NCI-H2196 (cell line): ENCODE data around the gene CERK.

Experiments
- DNase-seq: peaks from one replicate; lab custom pipeline; 2025; ENCODE audit not compliant: unreplicated experiment; lab: John Stamatoyannopoulos, UW

CERK gene

GRCh38 chr22:46703996-46704370, 34.1 kb downstream of the CERK start:
- DNase-seq: no peak

GRCh38 chr22:46703171-46703995, 34.7 kb downstream of the CERK start:
- DNase-seq: no peak

- DNase-seq: no peak
Observed at GRCh38 chr22:46701262-46701661, 36.8 kb downstream of the CERK start.

DNA sequence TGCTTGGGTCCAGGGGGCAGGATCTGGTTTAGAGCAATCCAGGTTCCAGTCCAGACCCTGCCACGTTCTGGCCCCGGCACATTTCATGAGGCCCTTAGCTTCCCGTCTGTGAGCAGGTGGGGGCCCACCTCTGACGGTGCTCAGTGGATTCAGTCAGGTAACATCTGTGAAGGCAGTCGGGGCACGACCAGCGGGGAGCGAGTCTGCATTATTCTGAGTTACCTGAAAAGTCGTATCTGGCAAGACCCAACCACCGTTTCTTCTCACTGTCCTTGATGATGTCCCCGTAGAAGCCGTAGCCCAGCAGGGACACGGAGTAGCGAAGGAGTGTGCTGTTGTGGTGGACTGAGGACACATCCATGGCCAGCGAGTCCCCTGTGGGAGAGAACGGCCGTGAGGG, 39.0 kb downstream of the CERK start:
- no peak for DNase-seq

DNA sequence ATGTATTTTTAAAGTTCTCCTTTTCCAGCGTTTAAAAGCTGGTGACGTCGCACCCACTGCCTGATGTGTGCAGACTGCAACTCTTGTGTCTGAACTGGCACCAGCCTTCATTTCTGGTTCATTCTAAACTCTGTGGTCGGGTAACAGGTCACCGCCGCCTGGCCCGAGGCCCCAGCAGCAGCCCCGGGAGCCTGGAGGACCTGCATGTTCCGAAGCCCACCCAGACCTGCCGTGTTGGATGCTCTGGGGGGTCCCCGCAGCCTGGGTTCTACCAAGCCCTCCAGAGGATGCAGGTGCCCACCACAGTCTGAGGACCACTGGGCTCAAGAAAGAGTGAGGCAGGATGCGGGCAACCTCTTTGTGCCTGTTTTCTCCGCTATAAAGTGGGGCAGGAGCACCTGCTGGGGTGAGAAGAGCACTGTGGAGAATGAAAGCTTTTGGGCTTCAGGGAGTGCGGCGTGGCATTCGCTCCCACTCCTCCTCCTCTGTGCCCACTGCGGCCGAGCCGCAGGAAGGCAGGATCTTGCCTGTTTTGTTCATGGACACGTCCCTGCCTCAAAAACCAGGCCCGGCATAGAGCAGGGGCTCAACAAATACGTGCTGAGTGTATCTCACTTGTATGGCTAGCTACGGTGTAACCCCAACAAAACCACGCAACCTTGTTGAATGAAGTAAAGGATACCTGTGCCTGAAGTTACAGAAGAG, 40.1 kb downstream of the CERK start:
- DNase-seq: no peak

DNA sequence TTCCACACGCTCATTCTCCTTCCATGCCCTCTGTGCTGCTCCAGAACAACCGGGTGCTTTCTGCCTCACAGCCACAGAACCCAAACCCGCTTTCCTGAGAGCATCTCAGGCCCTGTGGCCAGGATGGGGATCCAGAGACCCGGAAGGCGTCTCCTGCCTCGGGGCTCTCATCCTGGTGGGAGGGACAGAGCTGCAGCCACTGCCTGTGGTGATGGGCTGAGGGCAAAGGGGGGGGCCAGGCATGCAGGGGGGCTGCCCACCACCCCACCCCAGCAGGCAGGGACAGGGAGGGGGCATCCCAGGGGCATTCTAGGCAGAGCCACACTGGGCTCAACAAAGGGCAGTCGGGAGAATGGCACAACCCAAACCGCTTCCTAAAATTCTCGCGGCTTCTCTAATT, 41.4 kb downstream of the CERK start:
- no peak for DNase-seq

DNA sequence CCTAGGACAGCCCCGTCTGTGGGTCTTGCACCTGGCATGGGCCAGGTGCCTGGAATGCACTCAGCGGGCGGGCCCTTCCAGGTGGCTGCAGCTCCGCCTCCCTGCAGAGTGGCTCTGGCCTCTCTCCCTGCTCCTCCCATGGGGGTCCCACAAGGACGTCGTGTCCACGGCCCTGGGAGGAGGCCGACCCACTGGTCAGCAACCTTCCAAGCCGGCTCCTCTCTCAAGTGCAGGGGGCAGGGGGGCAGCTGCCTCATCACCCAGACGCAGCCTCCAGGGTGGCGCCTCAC, 41.9 kb downstream of the CERK start:
- peak; percentile 55 for DNase-seq

DNA sequence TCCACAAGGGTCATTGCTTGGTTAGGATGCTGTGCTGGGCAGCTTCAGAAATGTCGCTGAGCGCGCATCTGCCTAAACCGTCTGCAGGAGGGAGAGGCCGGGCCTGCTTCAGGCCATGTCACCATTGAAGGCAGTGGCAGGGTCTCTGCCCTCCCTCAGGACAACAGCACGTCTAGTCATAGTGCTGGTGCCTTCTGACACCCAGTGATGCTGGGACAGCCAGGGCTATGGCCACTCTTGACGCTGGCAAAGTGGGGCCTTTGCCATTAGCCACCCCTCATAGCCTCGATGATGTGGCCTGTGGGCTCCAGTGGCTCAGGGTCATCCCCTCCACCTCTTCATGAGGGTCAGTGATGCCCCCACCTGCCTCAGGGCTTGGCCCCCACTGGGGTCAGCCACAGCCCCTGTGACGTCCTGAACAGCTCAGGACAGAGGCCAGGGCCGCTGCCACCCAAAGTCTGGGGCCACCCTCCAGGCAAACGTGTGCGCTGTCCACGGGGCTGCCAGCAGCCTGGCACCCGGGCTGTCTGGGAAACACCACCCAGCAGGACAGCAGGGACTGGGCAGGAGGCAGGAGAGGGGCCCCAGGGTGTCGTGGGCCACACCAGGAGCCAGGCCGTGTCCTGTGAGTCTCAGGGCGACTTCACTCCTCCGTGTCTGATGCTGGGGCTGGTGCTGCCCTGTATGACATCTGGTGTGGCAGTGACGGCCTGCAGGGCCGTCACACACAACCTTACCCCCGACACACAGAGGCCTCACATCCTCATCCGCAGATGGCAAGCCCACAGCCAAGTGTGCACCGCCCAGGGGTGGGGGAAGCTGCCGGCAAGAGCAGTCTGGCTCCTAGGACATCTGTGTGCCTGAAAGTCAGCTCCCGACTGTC, 42.5 kb downstream of the CERK start:
- DNase-seq: no peak

- no peak for DNase-seq
Observed at GRCh38 chr22:46694416-46695170, 43.5 kb downstream of the CERK start.

DNA sequence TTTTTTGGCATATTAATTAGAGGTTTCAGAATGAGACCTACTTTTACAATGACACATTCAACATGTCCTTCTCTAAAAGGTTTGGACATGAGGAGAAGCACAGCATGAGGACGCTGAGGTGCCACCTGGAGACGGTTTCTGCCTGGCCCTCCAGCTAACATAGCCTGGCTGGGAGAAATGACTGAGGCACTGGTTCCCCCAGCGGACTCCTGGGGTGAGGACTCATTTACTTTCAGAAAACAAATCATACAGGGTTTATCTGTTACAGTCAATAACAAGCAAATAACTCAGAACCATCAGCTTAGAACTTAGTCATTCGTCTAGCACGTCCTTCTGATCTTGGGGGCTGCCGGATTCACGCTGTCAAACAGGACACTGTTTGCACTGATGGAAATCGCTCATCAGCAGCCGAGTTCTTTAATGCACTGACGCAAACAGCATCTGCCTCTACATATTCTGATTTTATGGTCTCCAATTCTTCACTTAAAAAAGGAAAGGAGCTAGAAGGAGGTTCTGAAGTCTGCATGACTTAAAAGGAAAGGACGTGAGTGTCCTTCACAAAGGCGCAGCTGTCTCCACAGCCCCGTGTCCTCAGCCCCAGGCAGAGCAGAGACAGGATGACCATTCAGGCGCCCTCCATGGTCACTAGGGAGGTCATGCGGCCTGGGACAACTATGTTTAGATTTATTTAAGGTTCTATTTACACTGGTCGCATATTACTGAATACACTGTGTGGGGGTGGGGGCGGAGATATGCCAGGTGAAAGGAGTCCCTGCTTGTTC, 44.2 kb downstream of the CERK start:
- no peak for DNase-seq

DNA sequence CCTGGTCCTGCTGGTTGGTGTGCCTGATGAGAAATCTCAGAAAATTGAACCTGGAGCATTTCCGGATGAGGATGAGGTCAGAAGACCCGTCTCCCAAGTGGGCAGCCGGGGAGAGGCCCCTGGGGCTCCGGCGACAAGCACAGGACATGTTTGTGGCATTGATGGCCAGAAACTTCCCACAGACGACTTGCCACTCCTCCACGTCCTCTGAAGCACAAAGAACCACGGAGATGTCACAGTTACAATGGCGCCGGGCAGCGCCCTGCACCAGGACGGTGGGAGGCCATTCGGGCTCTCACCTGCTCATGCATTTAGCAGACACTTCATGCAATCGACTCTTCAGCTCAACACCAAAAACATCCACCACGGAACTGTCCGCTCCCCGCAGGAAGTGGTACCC, 46.5 kb downstream of the CERK start:
- DNase-seq: no peak

GRCh38 chr22:46690146-46690545, 47.9 kb downstream of the CERK start:
- DNase-seq: no peak

GRCh38 chr22:46688949-46689348, 49.1 kb downstream of the CERK start:
- no peak for DNase-seq

DNA sequence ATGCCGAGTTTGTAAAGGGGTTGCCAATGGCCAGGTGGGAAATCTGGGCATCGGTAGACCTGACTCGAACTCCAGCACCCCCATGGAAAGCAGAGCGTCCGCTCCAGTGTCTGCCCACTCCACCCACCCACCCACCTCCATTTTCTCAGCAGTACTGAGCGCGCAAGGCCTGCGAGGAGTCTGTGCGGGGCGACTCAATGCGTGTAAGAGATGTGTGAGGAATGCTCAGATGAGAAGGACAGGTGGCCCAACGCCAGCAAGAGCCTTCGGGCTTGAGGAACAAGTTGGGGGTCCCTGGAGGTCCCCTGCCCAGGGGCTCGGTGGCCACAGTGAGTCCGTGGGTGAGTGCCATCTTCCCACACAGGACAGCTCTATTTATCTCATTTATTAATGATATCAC, 50.6 kb downstream of the CERK start:
- DNase-seq: no peak

DNA sequence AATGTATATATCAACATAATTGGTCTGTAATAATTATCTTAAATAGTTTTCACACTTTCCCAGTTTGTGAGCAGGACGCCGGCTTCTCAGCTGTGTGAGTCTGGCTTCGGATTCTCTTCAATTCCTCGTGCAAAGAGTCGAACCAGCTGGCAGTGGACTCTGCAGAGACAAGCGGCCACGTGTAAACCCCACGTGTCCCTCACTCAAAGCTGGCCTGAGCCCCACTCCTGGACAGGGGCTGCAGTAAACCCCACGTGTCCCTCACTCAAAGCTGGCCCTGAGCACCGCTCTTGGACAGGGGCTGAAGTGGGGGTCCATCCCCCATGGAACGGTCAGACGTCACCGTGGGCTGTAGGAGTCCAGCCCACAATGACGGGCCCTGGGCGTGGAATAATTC, 51.0 kb downstream of the CERK start:
- DNase-seq: no peak

GRCh38 chr22:46686221-46687047, 51.6 kb downstream of the CERK start:
- no peak for DNase-seq

- peak; percentile 79 for DNase-seq
Observed at GRCh38 chr22:46684706-46685105, 53.3 kb downstream of the CERK start.

- DNase-seq: no peak
Observed at GRCh38 chr22:46682011-46682731, 55.9 kb downstream of the CERK start.

DNA sequence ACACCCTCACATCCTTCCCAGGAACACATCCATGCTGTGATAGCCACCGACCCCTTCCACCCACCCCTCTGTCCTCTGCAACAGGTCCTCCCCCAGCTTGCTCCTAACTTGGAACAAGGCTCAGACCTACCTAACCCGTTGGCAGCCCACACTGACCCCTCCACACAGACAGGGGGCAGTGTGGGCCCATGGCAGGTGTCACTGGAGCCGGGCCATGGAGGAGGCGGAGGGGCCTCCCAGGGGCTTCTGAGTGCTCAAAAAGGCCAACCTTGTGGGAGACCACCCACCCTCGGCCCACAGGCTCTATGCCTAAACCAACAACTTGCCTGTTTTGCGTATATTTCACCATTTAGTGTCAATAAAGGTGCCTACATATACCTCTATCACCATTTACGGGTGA, 57.0 kb downstream of the CERK start:
- DNase-seq: no peak
